ENCODE results near the gene PSAPL1.

Gene PSAPL1

DNA sequence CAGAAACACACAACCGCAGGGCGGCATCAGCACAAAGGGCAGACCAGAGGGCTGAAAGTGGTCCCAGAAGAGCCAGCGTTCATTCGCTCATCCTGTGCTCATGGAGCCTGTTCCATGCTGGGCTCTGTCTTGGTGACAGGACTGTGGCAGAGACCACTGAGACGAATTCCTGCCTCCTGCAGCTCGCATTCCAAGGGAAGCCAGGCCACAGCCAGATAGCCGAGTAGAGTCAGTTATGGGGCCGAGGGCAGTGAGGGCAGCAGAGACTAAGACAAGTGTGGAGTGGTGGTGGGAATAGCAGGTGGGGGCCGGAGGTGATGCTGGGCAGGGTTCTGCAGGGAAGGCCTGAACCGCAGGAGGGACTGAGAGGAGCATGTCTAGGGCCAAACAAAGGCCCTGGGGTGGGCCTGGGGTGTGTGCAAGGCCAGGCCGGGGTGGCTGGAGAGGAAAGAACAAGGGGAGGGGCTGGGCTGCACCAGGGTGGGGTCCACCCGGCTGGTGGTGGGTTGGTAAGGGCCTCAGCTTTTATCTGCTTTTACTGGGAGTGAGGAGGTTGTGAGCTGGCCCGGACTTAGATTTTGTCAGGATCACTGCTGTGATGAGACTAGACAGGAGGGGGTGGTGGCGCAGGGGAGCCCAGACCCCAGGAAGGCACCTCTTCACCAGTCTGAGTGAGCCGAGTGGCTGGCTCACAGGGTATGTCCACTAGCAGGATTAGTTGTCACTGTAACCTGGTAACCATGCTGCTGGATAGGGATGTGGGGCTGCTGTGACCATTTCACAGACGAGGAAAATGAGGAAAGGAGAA lies 6.3 kb downstream of the PSAPL1 start:
- no peak for TF ChIP-seq CTCF (conservative IDR thresholded peaks at IDR 0.05; ENCODE audit: low read depth, low read length)
- no peak for DNase-seq (ENCODE audit: low read depth)
- H3K4me3 ChIP-seq (ENCODE audit: low read depth, low read length) = no peak overlapping the region

DNA sequence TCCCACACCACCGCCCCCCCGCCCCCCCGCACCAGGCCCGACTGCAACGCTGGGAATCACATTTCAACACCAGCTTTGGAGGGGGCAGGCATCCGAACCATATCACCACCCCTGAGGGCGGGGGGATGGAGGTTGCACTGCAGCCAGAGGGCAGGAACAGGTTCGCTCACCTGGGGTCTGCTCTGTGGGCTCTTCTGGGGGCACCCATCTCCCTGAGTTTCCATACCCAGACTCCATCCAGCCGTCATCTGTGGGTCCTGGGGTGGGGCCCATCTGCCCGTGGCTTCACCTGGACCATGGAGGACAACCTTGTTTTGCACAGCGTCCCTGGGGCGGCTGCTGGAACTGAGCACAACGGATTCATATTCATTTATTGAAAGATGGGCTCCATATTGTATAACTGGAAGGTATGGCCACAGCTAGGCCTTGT lies 6.9 kb downstream of the PSAPL1 start:
- DNase-seq (ENCODE audit: low read depth) = no peak

GRCh38 chr4:7427361-7427760 lies 7.4 kb downstream of the PSAPL1 start:
- H3K4me3 ChIP-seq (ENCODE audit: low read depth, low read length) = no peak overlapping the region
- DNase-seq (ENCODE audit: low read depth) = no peak
- no peak for TF ChIP-seq CTCF (conservative IDR thresholded peaks at IDR 0.05; ENCODE audit: low read depth, low read length)

More for the DNA sequence above, 6.9 kb downstream of the PSAPL1 start:
- TF ChIP-seq CTCF (conservative IDR thresholded peaks at IDR 0.05; ENCODE audit: low read depth, low read length) = no peak
- H3K4me3 ChIP-seq (ENCODE audit: low read depth, low read length) = no peak overlapping the region

DNA sequence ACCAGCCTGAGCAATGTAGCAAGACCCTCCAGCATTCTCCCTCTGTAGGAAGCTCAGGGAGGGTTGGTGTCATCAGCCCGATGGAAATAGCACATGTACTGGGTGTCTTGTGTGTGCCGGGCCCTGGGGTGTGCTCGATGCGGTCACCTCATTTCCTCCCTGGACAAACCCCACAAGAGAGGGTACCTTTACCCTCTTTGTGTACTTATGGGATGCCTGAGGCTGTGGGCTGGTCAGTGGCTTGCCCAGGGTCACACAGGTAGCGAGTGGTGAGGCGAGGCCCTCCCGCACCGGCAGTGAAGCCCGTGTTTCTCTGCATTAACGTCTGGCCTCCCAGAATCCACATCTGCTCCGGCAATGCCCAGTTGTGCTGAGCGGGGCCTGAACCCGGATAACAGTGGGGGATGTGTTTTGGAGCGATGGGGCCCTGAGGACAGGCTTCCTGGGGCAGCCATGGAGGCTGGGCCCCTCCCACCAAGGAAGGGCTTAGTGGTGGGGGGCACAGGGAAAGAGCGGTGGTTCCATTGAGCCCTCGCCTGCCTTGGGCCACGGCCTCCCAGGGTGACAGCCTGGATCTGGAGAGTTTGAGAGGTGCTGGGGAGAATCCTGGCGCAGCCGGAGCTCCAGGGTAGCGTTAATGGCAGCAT lies 8.1 kb downstream of the PSAPL1 start:
- no peak for TF ChIP-seq CTCF (conservative IDR thresholded peaks at IDR 0.05; ENCODE audit: low read depth, low read length)
- DNase-seq (ENCODE audit: low read depth) = no peak
- H3K4me3 ChIP-seq (ENCODE audit: low read depth, low read length) = no peak overlapping the region

GRCh38 chr4:7425591-7426468 lies 8.9 kb downstream of the PSAPL1 start:
- no peak for TF ChIP-seq CTCF (conservative IDR thresholded peaks at IDR 0.05; ENCODE audit: low read depth, low read length)
- no peak for DNase-seq (ENCODE audit: low read depth)
- no peak overlapping the region for H3K4me3 ChIP-seq (ENCODE audit: low read depth, low read length)

DNA sequence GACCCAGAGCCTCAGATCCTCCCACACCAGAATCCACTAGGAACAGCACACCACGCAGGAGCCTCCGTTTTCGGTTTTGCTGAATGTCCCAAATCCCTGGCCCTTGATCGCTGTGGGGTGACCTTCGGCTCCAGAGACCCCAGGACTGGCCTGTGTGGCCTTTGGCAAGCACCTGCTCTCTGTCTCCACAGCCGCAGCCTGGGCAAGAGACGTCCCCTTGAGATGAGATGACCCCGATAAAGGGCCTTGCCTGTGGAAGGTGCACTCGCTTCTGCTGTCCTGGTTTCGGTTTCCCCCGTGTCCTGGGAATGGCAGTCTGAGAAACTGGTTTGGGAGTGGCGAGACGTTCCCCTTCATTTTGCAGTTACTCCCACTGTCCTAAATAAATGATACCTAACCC lies 9.6 kb downstream of the PSAPL1 start:
- H3K4me3 ChIP-seq (ENCODE audit: low read depth, low read length) = no peak overlapping the region
- TF ChIP-seq CTCF (conservative IDR thresholded peaks at IDR 0.05; ENCODE audit: low read depth, low read length) = no peak
- DNase-seq (ENCODE audit: low read depth) = no peak

Measured in choroid plexus epithelial cell (primary cell).